ENCODE measurements around the gene BANF2. TPM values are rescaled to one million over a fixed set of nuclear protein-coding genes. Genes with fewer than 3 reads are reported as not detected.
"Not testable (repeated sequence)": the region's sequence is repeated elsewhere in the genome, so short reads cannot be mapped to it uniquely, and the experiment has no call there.

Gene BANF2
- total RNA-seq, 1 experiment from 2014 or later: not detected

GRCh38 chr20:17768271-17768670 is 68.5 kb downstream of the BANF2 start:
- H3K27me3 Mint-ChIP-seq (ENCODE audit: low read depth): peaks cover 4% of the 10 kb centered on the region
- no peak overlapping the region for H2BK20ac ChIP-seq (ENCODE audit: low read depth, low read length, poor library complexity, severe bottlenecking)
- no peaks in the 10 kb centered on the region for H3K9me3 ChIP-seq (ENCODE audit: control insufficient read depth, low read depth, low read length)
- no peak overlapping the region for H2AFZ ChIP-seq (ENCODE audit: low read length)
- H3K4me1 Mint-ChIP-seq: peaks cover 16 to 18% of the 10 kb centered on the region in 2 experiments
- no peaks in the 10 kb centered on the region for H3K27me3 ChIP-seq (ENCODE audit: insufficient read depth, low read length)
- no peak overlapping the region for H3K18ac ChIP-seq (ENCODE audit: insufficient read length, low read depth, low read length)
- no peak overlapping the region for H2BK5ac ChIP-seq (ENCODE audit: insufficient read length, low read length)
- no peaks in the 10 kb centered on the region for H3K79me1 ChIP-seq (ENCODE audit: insufficient read depth, low read depth, low read length, poor library complexity, severe bottlenecking)
- H3K4me2 ChIP-seq (ENCODE audit: insufficient read depth, insufficient read length, low read length): no peak overlapping the region
- no peak overlapping the region for H2BK15ac ChIP-seq (ENCODE audit: low read depth, low read length)
- no peak overlapping the region for H3K23ac ChIP-seq (ENCODE audit: insufficient read length, low read depth, low read length)
- no peak overlapping the region for H2BK12ac ChIP-seq (ENCODE audit: insufficient read length, low read depth, low read length)
- H3K56ac ChIP-seq (ENCODE audit: insufficient read length, low read depth, low read length): no peak overlapping the region
- no peaks in the 10 kb centered on the region for H3K23me2 ChIP-seq (ENCODE audit: insufficient read length, low read depth, low read length, poor library complexity, severe bottlenecking)
- no peak overlapping the region for H3K4ac ChIP-seq (ENCODE audit: low read depth, low read length)
- no peaks in the 10 kb centered on the region for H3K9me3 Mint-ChIP-seq
- no peaks in the 10 kb centered on the region for H3K36me3 Mint-ChIP-seq (ENCODE audit: insufficient read depth in 1 of 3, low read depth in 3 of 3)
- no peak overlapping the region for H4K91ac ChIP-seq (ENCODE audit: insufficient read length, low read depth, low read length)
- H3K4me3 Mint-ChIP-seq: no peak overlapping the region
- H3T11ph ChIP-seq (ENCODE audit: low read length): no peak overlapping the region
- no peaks in the 10 kb centered on the region for H3K79me2 ChIP-seq (ENCODE audit: insufficient read depth, low read length)
- H4K8ac ChIP-seq (replicated peaks; ENCODE audit: insufficient read length, low read depth, low read length): no peak overlapping the region
- 0 out of 2 replicates have a peak, but pooled peaks cover 2% of the 10 kb centered on the region for H3K4me1 ChIP-seq (ENCODE audit: insufficient read depth, low read length)
- no CpG with 5 or more reads among the region's 2 CpGs for WGBS (ENCODE audit: extremely low coverage, insufficient read length, low lambda C conversion rate)
- no peak overlapping the region for H3K27ac ChIP-seq (ENCODE audit: insufficient read length, low read depth, low read length)
- DNase-seq: no peak
- no peak overlapping the region for H3K27ac Mint-ChIP-seq
- no peak overlapping the region for H3K9ac ChIP-seq (ENCODE audit: extremely low read depth, insufficient read length, low read length)
- no peak for TF ChIP-seq CTCF (conservative IDR thresholded peaks at IDR 0.05)
- no peak overlapping the region for H3K14ac ChIP-seq (ENCODE audit: insufficient read depth, low read length)
- no peak overlapping the region for H4K5ac ChIP-seq (ENCODE audit: insufficient read length, low read depth, low read length)
- H4K20me1 ChIP-seq (ENCODE audit: control insufficient read depth, insufficient read depth, insufficient read length): no peaks in the 10 kb centered on the region
- H2BK120ac ChIP-seq (ENCODE audit: low read depth, low read length, poor library complexity, severe bottlenecking): no peak overlapping the region
- H2AK5ac ChIP-seq (ENCODE audit: insufficient read length, low read length): no peak overlapping the region

GRCh38 chr20:17769716-17770115 is 70.0 kb downstream of the BANF2 start:
- not testable (repeated sequence) for H3K9me3 ChIP-seq (ENCODE audit: control insufficient read depth, low read depth, low read length); DNase-seq; H3K27me3 ChIP-seq (ENCODE audit: insufficient read depth, low read length); H4K8ac ChIP-seq (replicated peaks; ENCODE audit: insufficient read length, low read depth, low read length); H3K4me1 ChIP-seq (ENCODE audit: insufficient read depth, low read length); H3K27ac Mint-ChIP-seq; H3K79me2 ChIP-seq (ENCODE audit: insufficient read depth, low read length); H4K20me1 ChIP-seq (ENCODE audit: control insufficient read depth, insufficient read depth, insufficient read length); H3K23ac ChIP-seq (ENCODE audit: insufficient read length, low read depth, low read length); H4K91ac ChIP-seq (ENCODE audit: insufficient read length, low read depth, low read length); H3T11ph ChIP-seq (ENCODE audit: low read length); H2BK15ac ChIP-seq (ENCODE audit: low read depth, low read length); H3K18ac ChIP-seq (ENCODE audit: insufficient read length, low read depth, low read length); H2BK20ac ChIP-seq (ENCODE audit: low read depth, low read length, poor library complexity, severe bottlenecking); H3K23me2 ChIP-seq (ENCODE audit: insufficient read length, low read depth, low read length, poor library complexity, severe bottlenecking); H2AFZ ChIP-seq (ENCODE audit: low read length); H2BK5ac ChIP-seq (ENCODE audit: insufficient read length, low read length); H2AK5ac ChIP-seq (ENCODE audit: insufficient read length, low read length); H2BK120ac ChIP-seq (ENCODE audit: low read depth, low read length, poor library complexity, severe bottlenecking); H3K27ac ChIP-seq (ENCODE audit: insufficient read length, low read depth, low read length); H3K79me1 ChIP-seq (ENCODE audit: insufficient read depth, low read depth, low read length, poor library complexity, severe bottlenecking); H2BK12ac ChIP-seq (ENCODE audit: insufficient read length, low read depth, low read length); H3K36me3 Mint-ChIP-seq (ENCODE audit: insufficient read depth in 1 of 3, low read depth in 3 of 3); H4K5ac ChIP-seq (ENCODE audit: insufficient read length, low read depth, low read length); H3K4me3 Mint-ChIP-seq; H3K14ac ChIP-seq (ENCODE audit: insufficient read depth, low read length); H3K9me3 Mint-ChIP-seq; H3K56ac ChIP-seq (ENCODE audit: insufficient read length, low read depth, low read length); H3K4ac ChIP-seq (ENCODE audit: low read depth, low read length); H3K9ac ChIP-seq (ENCODE audit: extremely low read depth, insufficient read length, low read length); H3K27me3 Mint-ChIP-seq (ENCODE audit: low read depth); H3K4me2 ChIP-seq (ENCODE audit: insufficient read depth, insufficient read length, low read length)
- no CpG with 5 or more reads among the region's 8 CpGs for WGBS (ENCODE audit: extremely low coverage, insufficient read length, low lambda C conversion rate)
- H3K4me1 Mint-ChIP-seq: peaks cover 10 to 11% of the 10 kb centered on the region in 2 experiments
